Embryonic facial prominence (tissue), 1 donor: ENCODE data around the gene RASD2.

Experiments used
- DNase-seq: peaks from one replicate; pipeline ENCODE4 v3.0.0-alpha.2; 2016; ENCODE audit errors: extremely low spot score

Gene RASD2

DNA sequence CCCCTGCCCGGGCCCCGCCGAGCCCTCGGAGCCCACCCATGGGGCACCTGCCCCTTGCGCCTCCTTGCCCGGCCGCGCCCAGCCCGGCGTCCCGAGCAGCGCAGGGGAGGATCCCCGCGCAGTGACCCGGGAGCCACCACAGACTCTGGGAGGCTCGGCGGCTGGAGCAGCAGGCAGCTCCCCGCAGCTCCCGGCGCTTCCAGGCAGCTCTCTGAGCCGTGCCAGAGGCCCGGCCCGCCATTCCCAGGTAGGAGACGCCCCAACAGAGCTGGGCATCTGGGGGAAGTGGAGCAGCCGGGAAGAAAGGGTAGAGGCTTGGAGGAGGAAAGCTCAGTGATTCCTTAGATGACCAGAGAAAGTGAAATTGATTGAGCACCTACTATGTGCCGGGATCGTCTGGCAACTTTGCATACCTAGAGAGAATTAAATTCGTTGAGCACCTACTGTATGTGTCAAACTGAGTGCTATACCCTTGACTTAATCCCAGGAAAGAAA lies 670 bp downstream of the RASD2 start:
- no peak for DNase-seq

DNA sequence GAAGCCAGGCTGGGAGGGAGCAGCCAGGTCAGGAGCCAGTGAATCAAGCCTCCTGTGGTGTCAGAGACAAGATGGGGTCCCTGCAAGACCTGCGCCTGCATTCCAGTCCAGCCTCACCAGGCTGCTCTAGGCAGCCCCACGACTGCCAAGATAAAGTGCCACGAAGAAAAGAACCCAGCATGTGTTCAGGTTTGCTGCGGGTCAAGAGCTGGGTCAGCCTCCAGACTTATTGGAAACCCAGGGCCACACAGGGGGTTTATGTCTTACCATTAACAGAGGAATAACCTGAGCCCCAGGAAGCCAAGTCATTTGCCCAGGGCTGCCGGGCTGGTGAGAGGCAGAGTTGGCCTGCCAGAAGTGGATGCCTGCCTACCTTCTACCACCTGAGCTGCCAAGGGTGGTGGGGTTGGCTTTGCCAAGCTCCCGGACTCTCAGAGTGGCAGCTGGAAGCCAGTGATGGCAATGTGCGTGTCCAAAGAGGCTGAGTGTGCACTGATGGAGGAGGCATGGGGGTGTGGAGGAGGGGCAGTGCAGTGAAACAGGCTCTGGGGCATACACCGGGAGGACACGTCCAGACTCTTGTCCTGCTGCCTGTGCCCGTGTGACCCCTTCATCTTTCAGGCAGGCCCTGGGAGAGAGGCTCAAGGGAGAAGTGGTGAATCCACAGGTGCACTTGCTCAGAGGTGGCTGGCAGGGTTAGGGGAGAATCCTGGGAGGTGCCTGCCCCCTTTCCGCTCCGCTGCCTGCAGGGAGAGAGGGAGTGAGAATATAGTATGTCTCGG lies 1.7 kb downstream of the RASD2 start:
- no peak for DNase-seq

DNA sequence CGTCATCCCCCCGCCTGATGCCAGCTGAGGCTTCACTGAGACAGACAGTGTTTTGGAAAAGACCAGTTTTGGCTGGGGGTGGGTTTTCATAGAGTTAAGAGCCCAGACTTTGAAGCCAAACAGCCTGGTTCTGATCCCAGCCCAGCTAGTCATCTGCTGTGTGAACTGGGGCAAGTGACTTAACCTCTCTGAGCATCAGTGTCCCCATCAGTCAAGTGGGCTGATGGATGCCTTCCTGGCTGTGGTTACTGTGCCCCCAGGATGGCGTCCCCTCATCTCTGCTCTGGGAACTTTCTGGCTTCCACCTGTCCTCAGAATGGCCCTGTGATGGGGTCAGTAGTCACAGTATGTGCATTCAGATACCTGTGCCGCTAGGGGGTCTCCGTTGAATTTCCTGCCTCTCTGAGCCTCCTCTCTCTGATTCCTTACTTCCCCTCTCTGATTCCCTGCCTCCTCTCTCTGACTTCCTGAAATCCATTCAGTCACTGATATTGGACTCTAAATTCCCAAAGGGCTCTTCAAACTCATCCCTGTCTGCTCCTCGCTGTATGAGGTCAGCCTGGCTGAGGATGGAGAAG lies 2.4 kb downstream of the RASD2 start:
- no peak for DNase-seq

DNA sequence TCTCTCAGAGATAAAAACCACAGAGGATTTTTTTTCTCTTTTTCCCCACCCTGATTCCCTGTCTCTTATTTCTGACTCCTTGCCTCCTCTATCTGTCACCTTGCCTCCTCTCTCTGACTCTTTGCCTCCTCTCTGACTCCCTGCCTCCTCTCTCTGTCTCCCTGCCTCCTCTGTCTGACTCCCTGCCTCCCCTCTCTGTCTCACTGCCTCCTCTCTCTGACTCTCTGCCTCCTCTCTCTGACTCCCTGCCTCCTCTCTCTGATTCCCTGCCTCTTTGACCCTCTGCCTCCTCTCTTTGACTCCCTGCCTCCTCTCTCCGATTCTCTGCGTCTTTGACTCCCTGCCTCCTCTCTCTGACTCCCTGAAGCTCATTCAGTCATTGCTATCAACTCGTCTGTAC lies 3.1 kb downstream of the RASD2 start:
- no peak for DNase-seq

DNA sequence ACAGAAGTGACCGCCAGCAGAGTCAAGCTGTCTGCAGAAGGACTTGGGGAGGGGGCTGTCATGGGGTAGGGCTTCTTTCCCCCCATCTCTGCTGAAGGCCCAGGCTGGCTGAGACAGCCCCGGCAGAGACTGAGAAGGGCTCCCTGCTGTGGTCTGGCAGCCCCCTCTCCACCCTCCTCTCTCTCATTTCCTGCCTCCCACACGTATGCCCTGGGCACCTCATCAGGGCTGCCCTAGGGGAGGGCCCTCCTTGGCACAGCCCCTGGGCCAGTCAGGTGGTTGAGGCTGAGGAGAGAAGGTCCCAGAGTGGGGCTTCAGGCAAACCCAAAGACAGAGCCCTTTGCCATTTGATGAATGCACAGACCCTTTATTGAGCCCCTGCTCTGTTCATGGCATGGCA lies 3.6 kb downstream of the RASD2 start:
- no peak for DNase-seq

DNA sequence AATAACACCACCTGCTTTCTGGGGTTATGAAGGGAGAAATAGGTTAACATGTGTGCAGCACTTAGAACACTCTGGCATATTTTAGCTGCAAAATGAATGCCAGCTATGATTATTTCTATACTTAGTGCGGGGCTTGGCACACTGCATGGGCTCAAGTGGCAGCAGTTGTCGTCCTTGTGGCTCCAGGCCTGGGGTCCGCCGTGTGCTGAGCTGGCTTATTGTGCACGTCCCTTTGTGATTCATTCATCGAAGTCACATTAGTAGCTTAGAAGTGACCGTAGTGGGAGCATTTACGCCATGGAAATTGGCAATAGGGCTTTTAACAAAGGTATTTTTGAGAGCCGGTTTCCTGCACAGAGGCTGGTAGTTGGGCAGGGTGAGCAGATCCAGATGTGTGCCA lies 4.2 kb downstream of the RASD2 start:
- no peak for DNase-seq

DNA sequence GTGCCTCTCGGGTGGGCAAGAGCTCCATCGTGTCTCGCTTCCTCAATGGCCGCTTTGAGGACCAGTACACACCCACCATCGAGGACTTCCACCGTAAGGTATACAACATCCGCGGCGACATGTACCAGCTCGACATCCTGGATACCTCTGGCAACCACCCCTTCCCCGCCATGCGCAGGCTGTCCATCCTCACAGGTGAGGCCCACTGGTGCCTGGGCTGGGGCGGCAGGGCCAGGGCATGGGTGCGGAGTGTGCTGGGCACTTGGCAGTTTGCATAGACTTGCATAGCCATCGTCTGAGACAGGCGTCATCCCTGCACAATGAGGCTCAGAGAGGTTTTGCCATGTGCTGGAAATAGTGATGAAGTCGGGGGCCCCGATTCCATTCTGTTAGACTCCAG lies 6.3 kb downstream of the RASD2 start:
- DNase-seq: no peak

DNA sequence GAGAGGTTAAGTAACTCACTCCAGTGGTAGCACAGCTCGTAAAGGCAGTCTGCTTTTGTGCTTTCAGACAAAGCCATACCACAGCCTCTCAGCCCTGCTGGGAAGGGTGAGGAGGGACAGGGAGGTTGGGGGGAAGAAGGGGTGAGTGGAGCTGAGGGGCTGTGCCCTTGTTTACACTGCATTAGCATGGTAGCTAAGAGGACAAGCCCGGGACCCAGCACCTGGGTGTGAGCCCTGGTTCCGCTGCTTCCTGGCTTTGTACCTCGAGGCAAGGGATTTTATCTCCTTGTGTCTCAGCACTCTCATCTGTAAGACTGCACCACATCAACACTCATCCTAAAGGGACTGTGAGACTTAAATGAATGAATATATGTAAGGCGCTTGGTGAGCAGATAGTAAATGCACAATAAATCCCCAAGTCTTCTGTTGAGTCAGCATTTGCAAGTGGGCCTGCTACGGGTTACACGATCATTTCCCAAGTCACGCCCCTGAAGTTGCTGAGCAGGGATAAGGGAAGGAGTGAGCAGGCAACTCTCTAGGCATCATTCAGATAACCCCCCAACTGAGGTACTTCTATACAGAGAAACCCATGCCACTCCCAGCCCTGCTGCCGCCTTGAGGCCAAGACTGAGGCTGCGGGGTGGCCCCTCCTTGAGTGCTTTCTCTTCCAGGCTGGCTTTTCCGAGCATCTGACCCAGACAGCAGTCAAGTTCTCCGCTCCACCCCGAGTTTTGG lies 7.5 kb downstream of the RASD2 start:
- DNase-seq: no peak

DNA sequence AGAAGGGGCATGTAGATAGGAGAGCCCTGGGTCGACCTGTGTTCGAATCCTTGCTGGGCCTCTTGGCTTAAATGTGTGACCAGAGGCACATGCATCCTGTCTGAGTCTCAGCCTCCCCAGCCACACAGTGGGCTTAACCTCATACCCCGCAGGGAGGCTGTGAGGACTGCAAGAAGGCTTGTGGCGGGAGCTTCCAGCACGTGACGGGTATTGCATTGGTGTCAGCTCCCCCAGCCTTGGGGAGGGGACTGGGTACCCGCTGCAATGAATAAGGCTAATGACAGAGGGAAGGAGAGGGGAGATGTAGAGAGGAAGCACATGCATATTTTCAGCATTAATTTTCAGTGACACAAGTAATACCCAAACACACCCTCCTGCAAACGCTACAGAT lies 8.1 kb downstream of the RASD2 start:
- no peak for DNase-seq

DNA sequence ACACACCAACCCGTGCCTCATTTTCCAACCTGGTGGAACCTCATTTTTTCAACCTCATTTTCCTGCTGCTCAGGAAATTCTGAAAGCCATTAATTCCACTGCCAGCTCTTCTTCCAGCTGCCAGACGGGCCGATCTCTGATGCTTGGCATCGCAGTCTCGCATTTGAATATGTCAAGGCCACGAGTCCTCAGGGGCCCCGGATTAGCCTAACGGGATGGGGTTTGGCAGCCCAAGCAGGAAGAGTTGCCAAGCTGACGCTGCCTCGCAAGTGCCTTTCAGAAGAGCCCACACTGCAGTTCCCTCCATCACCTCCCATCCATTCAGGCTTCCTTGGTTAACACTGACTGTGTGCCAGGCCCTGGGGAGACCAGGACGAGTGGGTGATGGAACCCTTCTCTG lies 8.7 kb downstream of the RASD2 start:
- no peak for DNase-seq

DNA sequence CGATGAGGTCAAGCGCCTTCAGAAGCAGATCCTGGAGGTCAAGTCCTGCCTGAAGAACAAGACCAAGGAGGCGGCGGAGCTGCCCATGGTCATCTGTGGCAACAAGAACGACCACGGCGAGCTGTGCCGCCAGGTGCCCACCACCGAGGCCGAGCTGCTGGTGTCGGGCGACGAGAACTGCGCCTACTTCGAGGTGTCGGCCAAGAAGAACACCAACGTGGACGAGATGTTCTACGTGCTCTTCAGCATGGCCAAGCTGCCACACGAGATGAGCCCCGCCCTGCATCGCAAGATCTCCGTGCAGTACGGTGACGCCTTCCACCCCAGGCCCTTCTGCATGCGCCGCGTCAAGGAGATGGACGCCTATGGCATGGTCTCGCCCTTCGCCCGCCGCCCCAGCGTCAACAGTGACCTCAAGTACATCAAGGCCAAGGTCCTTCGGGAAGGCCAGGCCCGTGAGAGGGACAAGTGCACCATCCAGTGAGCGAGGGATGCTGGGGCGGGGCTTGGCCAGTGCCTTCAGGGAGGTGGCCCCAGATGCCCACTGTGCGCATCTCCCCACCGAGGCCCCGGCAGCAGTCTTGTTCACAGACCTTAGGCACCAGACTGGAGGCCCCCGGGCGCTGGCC lies 11.0 kb downstream of the RASD2 start:
- no peak for DNase-seq

DNA sequence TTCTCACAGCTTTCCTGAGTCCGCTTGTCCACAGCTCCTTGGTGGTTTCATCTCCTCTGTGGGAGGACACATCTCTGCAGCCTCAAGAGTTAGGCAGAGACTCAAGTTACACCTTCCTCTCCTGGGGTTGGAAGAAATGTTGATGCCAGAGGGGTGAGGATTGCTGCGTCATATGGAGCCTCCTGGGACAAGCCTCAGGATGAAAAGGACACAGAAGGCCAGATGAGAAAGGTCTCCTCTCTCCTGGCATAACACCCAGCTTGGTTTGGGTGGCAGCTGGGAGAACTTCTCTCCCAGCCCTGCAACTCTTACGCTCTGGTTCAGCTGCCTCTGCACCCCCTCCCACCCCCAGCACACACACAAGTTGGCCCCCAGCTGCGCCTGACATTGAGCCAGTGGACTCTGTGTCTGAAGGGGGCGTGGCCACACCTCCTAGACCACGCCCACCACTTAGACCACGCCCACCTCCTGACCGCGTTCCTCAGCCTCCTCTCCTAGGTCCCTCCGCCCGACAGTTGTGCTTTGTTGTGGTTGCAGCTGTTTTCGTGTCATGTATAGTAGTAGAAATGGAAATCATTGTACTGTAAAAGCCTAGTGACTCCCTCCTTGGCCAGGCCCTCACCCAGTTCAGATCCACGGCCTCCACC lies 11.7 kb downstream of the RASD2 start:
- DNase-seq: no peak

DNA sequence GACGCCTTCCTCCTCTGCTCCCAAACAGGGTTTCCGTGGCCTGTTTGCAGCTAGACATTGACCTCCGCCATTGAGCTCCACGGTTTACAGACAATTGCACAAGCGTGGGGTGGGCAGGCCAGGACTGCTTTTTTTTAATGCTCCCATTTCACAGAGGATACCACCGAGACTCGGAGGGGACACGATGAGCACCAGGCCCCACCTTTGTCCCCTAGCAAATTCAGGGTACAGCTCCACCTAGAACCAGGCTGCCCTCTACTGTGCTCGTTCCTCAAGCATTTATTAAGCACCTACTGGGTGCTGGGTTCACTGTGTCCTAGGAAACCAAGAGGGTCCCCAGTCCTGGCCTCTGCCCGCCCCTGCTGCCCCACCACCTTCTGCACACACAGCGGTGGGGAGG lies 12.2 kb downstream of the RASD2 start:
- no peak for DNase-seq

DNA sequence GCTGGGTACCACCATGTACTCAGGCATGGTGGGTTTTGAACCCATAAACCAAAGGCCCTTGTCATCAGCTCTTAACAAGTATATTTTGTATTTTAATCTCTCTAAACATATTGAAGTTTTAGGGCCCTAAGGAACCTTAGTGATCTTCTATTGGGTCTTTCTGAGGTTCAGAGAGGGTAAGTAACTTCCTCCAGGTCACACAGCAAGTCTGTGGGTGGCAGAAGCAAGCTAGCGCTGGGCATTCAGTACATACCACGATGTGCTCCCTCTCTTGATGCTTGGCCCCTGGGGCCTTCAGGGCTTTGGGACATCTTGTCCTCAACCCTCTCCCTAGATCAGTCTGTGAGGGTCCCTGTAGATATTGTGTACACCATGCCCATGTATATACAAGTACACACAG lies 12.7 kb downstream of the RASD2 start:
- no peak for DNase-seq

DNA sequence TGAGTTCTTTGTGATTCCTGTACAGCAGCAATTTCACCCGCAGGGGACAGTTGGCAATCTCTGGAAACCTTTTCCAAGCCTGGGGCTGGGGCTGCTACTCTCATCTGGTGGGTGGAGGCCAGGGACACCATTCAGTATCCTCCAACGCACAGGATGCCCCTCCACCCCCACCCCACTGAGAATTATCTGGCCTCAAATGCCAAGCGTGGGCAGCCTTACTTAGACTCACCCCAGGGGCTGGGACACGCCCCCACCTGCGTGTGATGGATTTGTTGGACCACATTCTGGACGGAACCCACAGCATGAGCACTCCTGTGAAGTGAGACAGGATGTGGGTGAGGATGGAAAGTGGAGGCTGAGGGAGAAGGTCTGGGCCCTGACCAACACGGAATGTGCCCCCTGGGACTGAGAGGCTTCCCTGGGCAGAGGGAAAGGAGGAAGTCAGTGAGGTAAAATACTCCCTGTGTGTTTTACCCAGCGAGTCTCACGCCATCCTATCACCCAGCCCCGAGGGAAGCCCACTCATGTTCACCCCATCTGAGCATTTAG lies 13.7 kb downstream of the RASD2 start:
- DNase-seq: no peak

DNA sequence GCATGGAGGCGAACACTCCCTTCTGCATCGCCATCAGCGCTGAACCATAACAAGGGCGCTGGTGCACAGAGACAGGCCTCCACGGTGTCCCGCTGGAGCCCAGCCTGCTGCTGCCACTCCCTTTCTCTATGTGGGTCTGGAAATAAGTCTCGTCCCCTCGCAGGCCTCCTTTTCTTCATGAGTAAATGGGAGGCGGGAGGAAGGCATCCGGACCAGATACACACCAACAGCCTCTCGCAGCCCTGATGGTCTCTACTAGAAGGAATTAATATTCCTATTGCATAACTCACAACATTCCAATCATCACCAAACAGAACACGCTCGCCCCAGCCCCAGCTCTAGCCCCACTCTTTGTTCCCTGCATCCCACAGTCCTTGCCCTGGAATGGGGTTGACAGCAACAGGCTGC lies 14.9 kb downstream of the RASD2 start:
- DNase-seq: no peak

DNA sequence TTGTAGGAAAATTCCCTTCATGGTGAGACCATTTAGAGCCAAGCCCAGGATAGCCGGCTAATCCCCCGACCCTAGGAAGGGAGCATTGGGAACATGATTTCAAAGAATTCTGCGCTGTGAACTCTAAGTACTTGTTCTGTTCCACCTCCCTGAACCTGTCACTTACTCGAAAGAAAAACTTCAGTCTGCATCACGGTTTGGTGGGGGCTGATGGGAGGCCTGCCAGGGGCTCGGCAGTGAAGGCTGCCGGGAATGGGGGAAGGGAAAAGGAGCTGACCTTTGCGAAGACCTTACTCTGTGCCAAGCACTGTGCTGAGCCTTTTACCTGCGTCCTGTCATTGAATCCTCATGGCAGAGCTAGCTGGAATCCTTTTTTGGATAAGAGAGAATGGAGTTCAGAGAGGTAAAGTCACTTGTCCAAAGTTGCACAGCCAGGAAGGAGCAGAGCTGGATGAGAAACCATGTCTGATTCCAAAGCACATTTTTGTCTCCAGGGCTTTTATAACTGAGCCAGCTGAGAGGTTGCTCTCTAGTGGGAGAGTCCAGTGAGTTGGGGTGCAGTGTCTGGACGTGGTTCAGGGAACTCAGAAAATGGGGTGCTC lies 15.4 kb downstream of the RASD2 start:
- no peak for DNase-seq

DNA sequence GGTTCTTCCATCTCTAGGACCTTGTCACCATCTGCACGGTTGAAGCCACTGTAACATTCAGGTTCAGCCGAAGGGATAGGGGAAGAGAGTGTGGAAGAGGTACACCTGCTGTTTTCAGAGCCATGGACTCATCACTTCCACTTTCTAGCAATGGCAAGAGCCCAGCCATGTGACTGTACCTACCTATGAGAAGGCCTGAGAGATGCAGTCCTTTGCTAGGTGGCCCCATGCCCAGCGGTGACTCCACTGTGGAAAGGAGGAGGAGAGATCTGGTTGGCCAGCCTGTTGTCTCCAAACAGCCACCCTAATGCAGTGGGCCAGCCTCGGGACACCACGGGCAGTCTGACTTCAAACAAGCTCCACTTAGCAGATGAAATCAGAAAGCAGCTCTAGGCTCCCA lies 16.0 kb downstream of the RASD2 start:
- DNase-seq: no peak

DNA sequence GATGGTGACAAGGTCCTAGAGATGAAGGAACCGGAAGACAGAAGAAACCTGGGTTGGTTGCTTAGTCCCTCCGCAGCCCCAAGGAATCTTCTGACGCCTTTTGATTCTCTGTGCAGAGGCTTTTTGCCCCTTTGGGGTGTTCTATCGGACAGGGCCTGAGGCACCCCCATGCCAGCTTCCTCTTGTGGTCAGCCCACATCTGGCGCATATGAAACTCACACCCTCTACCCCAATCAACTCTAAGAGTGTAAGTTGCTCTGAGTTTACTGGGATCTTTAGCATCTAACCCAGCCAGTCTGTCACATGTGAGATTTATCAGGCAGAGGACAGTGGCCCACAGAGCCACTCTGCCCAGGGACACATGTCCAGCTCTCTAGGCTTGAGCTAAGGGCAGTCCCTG lies 17.4 kb downstream of the RASD2 start:
- DNase-seq: no peak

DNA sequence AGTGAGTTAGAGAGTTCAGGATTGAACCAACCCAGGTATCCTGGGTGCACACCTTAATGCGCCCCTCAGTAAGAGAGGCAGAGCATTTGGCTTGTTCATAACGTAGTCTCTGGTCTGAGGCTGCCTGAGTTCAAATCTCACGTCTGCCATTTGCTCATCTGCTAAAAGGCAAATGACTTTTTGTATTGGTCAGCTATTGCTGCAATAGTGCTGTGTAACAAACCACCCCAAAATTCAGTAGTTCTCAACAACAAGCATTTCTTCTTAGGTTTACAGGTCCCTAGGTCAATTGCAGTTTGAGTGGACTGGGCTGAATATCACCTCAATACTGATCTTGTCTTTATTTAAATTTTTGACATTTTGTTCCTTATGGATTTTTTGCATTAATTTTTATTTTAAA lies 18.1 kb downstream of the RASD2 start:
- DNase-seq: no peak

DNA sequence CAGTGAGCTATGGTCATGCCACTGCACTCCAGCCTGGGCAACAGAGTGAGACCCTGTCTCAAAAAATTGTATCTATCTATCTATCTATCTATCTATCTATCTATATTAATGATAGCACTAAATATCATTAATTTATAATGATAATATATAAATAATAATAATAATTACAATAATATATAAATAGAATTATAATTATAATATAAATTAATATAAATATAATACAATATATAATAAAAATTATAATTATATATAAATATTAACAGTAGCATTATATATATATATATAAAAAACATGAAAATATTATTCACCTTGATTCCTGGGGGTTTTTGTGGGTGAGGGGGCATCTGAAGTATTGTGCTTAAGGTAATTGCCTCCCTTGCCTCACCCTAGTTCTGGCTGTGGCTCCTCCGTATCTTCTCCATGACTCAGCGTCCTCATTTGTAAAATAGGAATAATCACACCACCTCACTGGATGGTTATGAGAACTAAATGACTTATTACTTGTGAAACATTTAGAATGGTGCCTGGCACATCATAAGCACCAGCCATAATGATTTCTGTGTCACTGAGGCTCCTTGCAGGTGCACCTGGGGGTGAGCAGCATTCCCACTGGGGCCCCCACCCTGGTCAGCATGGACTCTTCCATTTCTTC lies 18.8 kb downstream of the RASD2 start:
- no peak for DNase-seq
